HG03039 (cell line): ENCODE measurements around the gene PDZK1IP1.
"Not testable (repeated sequence)": the region's sequence is repeated elsewhere in the genome, so short reads cannot be mapped to it uniquely, and the experiment has no call there.

ENCODE experiments used
- ATAC-seq: cut with Tn5 transposase; IDR thresholded peaks from one replicate; pipeline ENCODE4 v1.9.1; 2021; ENCODE audit warnings: mild to moderate bottlenecking, moderate library complexity; ENCODE audit not compliant: unreplicated experiment

PDZK1IP1 gene

DNA sequence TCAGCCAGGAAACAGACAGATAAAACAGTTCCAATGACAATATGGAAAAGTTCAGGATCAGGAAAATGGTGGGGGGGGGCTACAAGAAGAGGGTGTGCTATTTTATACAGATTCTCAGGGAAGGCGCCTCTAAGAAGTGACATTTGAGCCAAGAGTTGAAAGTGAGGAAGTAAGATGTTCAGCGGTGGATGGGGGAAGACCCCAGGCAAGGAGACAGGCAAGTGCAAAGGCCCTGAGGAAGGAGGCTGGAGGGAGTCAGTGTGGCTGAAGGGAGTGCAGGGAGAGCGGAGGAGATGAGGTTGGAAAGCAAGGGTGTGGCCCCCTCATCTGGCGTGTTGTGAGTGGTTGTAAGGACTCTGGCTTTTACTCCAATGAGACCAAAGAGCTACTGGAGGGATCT is 8.4 kb upstream of the PDZK1IP1 start:
- no peak for ATAC-seq

DNA sequence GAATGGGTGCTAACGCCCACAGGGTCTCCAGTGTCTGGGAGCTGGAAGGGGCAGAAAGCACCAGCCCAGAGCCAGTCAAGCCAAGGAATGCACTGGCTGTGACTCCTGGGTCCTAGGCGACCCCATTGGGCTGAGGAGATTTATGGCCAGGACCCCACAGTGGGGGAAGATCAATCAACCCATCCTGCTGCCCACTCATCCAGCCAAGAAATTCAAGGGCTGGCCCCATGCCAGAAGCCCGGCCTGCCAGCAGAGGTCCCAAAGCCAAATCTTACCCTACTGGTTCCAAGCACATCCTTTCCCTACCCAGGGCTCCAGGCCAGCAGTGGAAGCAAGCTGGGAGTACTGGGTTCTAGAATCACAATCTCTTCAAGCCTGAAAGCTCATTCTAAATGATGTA is 6.8 kb upstream of the PDZK1IP1 start:
- ATAC-seq = no peak

DNA sequence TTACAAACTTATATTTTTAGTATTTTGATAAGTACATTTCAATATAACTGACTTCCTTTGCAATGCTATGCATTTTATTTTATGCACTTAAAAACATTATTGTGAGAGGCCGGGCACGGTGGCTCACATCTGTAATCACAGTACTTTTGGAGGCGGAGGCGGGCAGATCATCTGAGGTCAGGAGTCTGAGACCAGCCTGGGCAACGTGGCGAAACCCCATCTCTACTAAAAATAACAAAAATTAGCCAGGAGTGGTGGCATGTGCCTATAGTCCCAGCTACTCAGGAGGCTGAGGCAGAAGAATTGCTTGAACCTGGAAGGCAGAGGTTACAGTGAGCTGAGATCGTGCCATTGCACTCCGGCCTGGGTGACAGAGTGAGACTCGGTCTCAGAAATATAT is 6.1 kb upstream of the PDZK1IP1 start:
- ATAC-seq = not testable (repeated sequence)

DNA sequence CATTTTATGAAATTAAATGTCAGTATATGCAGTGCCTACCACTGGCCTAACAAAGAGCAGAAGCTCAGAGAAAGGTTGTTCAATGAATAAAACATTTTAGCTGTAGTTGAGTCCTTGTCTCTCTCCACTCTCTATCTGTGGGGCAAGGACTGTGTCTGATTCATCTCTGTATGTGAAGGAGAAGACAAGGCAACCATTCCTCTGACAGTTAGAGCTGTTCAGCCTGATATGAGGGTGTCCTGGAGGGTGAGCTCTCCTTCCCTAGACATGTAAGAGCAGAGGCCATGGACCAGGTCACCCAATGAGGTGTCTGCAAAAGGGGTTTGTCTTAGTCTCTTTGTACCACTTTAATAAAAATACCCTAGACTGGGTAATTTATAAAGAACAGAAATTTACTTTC is 4.5 kb upstream of the PDZK1IP1 start:
- no peak for ATAC-seq

DNA sequence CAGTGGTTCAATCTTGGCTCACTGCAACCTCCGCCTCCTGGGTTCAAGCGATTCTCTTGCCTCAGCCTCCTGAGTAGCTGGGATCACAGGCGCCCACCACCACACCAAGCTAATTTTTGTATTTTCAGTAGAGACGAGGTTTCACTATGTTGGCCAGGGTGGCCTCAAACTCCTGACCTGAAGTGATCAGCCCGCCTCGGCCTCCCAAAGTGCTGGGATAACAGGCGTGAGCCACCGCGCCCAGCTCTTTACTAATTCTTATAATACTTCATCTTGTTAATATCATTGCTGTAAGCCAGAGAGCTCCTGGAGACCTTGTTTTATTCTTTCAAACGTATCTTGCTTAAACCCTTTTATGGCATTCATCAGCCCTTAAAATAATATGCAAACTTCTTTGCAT is 3.7 kb upstream of the PDZK1IP1 start:
- ATAC-seq = not testable (repeated sequence)

DNA sequence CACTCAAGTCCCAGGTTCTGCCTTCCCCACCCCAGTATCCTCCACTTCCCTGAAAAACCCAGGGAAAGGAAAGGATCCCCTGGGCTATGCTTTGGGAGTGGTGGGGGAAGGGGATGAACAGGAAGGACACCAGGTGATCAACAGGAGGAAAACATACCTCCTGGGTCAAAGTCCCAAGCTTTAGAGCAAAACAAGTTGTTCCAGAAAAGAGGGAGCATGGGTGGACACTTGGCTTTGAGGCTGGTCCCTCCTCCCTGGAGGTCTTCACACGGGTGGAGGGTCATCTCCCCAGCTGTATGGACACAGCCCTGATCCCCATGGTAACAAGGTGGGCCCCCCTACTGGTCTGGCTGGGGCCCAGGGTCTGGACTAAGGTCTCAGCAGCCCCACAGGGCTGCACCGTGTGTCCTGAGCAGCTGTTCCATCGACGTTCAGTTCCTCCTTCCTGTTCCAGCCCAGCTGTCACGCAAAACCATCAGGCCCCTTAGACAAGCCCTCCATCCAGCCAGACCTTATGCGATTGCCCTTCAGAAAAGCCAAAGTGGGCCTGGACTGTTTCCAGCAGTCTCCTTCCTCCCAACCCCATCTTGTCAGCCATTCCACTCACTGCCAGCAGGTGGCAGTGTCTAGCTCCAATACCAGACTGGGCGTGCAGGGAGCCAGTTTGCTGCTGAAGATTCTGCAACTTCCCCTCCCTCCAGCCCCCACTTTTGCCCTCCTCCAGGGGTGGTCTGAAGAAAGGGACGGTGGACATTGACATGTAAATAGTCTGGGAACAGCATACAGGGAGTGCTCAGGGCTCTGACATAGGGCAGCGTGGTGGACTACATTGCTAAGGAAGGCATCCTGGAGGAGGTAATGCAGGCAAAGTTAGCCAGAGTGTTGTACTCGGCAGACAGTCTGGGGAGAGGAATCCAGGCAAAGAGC is 2.9 kb upstream of the PDZK1IP1 start:
- no peak for ATAC-seq

DNA sequence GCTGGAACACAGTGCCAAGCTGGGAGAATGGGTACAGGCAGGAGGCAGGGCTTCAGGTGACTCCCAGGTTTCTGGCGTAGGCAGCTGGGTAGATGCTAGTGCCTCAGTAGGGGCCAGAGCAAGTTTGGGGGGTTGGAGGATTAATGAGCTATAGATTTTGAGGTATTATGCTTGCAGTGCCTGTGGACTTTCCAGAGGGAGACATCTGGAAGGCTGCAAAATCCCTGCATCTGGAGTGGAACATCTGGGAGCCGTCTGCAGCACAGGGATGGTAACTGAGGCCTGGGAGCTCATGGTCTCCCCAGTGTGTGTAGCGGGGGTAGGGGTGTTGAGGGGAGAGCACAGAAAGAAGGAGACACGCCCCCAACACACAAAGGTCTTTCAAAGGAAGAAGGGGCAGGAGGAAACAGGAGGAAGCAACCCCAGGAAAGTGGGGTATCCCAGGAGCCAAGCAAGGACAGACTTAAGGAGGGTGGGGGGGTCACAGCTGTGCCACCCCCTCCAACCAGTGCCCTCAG is 2.2 kb upstream of the PDZK1IP1 start:
- ATAC-seq = no peak

DNA sequence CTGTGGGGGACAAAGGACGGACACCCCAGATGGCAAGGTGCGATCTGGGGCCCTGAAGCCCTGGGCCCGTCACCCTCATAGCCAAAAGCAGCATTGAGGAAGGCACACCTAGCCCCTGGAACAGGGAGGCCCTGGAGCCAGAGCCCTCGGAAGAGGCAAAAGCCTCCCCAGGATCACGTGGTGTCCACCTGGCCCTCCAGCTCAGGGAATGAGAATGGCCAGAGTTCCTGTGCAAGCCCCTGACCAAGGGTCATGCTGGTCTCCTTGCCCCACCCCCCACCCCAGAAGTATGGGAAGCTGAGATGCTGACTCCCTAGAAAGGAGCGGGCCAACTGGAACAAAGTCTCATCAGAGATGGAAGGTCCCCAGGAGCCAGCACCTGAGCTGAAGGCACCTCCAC is 1.0 kb upstream of the PDZK1IP1 start:
- no peak for ATAC-seq

DNA sequence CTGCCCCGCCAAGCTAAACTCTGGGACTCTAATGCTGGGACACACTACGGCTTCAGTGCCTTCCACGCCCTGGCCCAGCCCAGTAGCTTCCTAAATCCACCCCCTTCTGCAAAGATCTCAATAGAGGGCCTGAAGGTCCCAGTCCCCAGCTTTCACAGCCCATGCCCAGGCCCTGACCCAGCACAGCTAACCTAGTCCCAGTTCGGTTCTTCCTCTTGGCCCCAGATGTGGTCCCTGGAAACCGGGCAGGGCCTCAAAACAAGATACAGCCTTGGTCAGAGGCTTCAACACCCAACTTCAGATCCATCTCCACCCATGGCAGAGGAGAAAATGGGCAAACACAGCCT is 646 bp upstream of the PDZK1IP1 start:
- no peak for ATAC-seq

DNA sequence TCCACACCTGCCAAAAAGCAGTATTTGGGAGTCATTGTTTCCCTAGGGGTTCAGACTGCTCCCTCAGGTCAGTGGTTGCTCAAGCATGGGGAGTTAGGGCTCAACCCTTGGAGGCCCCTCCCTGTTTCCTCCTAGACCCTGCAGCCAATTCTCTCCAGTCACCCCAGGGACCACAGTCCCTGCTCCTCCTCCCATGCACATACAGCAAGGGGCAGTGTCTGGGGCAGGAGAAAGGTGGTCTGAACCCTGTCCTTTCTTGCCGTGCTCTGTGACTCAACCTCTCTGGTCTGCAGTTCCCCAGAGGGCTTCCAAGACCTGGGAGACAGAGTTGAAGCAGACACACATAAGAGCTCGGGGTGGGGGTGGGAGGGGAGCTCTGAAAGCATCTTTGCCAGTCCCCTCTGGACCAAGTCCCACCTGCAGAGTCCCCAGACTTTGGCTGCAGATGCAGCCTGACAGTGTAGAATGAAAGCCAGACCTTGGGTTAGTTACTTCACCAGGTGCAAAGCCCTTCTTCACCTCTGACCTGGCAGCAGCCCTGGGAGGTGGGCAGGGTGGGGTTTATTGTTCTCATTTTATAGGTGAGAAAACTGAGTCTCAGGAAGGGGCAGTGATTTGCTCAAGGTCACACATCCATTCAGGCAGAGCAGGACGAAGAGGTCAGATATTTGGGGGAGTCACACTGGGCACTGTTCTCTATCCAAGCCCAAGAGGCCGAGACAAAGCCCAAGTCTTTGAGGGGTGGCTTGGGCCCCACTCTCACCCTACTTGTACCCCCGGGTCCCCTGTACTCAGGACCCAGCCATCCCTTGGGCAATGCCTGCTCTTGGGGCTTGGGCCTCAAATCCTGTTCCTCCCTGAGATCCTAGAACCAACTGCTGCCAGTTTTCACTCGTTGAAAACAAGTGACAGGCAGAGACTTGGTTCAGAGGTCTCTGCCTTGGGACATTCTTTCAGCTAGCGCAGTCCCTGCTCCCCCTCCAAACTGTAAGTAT is 748 bp downstream of the PDZK1IP1 start:
- no peak for ATAC-seq

DNA sequence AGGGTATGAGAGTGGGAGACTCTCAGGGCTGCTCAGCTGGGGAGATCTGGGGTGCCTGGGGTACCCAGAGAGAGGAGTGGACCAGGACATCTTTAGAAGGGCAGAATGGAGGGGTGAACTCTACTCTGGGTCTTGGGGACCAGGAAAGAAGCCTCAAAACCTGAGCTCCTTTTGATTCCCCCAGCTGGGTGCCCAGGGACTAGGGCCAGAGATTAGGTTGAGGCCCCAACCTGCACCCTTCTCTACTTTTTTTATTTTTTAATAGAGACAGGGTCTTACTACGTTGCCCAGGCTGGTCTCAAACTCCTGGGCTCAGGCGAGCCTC is 1.9 kb downstream of the PDZK1IP1 start:
- no peak for ATAC-seq

DNA sequence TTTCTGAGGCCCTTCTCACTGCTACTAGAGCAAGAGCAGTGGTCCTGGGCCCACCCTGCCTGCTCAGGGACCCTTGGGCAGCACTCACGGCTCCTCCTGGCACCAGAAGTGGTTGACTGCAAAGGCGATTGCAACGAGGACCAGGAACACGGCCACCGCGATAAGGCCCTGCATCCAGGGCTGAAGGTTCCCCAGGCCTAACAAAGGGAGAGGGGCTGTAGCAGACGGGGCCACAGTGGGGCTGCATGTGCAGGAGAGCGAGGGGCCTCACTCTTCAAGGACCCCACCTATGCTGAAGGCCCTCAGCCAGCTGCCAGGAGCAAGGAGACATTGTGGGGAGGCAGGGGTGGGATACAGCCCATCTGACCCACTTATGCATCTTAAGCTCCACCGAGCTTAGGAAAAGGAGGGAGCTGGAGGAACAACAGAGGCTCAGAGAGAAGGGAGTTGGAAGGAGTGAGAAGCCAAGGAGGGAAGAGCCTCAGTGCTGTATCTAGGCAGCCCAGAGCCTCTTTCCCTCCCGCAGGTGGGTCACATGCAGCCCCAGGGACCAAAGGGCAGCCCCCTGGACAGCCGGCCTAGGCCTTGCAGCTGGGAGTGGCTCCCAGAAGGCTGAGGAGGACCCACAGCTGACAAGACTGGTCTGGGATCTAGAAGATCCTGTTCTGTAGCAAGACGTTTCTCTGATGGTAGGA is 2.5 kb downstream of the PDZK1IP1 start:
- no peak for ATAC-seq

DNA sequence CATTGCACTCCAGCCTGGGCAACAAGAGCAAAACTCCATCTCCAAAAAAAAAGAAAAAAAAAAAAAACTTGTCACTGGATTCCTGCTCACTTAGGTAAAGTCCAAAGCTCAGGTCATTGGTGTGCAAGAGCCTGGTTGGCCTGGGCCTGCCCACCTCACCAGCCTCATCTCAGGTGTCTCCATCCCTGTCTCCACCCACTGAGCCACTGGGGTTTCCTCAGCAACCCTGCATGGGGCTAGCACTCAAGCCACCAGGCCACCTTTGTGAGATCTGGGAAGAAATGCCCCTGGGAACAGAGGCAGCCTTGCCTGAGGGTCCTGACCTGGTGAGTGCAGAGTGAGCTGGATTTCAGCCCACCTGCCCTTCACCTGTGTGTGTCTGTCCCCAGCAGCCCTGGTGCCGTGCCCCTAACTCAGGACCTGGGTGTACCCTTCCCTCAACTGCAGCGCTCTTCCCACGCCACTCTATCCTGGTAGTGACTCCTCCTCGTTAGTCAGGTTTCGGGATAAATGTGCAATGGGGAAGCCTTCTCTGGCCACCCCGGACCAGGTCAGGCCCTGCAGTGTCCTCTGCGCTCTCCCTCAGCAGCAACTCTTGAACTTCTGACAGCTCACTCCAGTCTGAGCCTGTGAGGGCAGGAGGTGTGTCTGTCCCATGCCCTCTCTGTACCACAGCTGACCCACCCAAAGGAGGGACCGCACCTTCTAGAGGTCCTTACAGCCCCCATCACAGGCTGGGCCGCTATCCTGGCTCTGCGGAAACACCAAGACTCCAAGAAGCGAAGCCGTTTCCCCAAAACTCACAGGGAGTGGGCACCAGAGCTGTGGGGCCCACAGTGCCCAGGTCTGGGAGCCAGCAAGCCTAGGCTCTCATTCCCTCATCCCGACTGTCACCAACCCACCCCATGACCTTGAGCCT is 3.3 kb downstream of the PDZK1IP1 start:
- no peak for ATAC-seq

DNA sequence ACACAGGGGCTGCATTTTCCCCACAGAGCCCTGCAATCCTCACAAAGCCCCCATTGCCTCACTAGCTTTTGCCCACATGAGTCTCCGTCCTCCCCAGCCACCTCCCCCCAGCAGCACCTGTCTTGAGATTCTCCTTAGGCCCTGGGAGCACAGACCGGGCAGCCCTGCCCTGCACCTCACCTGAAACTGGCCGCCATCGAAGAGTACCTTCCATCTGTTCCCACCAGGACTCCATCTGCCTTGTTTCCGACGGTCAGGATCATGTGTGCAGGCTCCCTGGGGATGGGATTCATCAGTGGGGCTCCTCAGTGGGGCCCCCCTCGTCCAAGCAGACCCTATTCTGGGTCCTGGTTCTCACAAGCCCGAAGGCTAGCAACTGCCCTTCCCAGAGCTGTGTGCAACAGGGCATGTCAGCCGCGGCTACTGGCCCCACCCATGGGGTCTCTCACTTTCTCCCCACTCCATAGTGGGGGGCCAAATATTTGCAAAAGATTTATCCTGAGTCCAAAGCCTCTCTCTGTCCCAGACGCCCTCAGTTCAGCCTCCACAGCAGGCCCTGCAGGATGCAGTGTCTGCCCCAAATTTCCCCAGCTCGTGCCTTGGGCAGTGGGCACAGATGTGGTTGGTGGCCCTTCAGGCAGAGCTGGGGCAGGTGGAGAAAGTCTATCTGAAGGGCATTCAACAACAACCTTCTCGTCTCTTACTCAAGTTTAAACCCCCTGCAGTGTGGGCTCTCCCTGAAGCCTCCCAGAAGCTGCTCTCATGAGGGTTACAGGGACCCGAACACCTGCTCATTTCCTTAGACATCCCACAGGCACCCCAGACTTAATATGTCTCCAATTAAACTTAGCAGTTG is 4.8 kb downstream of the PDZK1IP1 start:
- ATAC-seq = no peak

DNA sequence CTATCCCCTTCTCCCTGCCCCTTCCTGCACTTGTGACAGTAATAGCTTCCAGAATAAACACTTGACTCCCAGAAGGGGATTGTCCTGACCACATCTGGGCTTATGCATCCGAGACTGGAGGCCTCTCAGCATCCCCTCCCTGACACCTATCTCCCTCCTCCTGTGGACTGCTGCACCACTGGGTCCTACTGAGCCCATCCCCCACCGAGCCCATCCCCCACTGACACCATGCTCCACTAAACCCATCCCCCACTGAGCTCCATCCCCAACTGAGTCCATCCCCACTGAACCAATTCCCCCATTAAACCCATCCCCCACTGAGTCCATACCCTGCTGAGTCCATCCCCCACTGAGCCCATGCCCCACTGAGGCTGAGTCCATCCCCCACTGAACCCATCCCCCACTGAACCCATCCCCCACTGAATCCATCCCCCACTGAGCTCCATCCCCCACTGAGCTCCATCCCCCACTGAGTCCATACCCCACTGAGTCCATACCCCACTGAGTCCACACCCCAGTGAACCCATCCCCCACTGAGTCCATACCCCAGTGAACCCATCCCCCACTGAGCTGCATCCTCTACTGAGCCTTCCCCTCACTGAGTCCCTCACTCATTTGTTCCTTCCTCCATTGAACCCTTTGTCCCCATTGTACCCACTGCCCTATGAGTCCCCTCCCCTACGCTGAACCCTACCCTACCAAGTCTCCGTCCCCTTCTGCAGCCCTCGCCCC is 5.6 kb downstream of the PDZK1IP1 start:
- no peak for ATAC-seq

DNA sequence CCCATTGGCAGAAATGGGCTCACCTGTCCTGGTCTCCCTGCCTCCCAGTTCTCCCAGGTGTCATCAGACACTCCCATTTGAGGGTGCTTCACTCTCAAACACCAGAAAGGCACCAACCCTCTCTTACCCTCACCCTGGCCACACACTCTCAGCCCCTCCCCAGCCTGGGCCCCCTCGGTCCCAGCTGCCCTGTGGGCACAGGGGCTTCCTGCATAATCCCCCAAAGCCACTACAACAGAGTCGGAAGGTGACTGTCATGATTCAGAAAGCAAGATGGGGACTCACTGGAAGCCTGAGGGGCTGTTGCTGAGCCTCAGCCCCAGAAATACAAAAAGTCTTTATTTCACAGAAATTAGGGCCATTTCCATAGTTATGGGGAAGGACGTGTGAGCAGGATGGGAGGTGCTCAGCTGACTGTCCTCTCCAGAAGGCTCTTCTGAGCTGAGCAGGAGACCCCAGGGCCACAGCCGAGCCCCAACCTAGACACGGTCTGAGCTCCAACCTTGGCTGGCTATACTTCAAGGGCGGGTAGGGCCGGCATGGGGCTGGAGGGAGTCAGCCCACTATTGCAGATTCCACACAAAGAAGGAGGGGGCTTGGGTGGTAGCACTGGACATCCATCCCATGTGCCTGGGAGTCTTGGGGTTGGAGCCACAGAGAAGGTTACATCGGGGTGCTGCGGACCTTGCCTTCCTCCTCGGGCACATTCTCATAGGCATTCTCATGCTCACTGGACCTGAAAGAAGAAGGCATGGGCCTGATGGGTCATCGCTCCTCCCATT is 6.3 kb downstream of the PDZK1IP1 start:
- no peak for ATAC-seq

DNA sequence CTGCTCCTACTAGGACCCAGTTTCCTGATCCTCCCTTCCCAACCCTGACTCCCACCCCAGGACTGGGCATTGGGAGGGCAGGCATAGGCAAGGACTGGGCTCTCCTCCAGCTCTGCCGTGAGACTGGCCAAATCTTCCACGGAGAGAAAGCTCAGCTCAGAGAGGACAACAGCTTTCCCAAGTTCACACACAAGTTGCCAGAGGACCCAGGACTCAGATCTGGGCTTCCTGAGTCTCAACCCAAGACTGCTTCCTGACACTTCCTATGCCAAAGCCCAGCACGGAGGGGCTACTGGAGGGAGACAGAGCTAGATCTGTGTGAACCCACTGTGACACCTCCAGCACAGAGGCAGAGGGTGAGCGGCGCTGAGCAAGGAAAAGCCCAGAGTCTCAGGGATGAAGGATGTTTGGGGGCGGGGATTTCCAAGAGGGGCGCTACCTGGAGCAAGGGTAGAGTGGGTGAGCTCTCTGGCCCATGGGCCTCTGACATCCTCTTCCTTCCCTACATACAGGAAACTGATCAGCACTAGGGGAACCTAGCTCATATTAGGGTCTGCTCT is 7.1 kb downstream of the PDZK1IP1 start:
- no peak for ATAC-seq
